Measurements from ENCODE around the gene PPP6R1.
"Not testable (repeated sequence)": the region's sequence is repeated elsewhere in the genome, so short reads cannot be mapped to it uniquely, and the experiment has no call there.

Gene PPP6R1

GRCh38 chr19:55228403-55229031 is 30.3 kb downstream of the PPP6R1 start, which contains the start of gene TMEM86B:
Gene TMEM86B, minus strand, starts transcription at chr19:55228763. Its CDS starts 22 bp downstream, at chr19:55228741.
- no peaks in the 10 kb centered on the region for H3K27me3 ChIP-seq (ENCODE audit: insufficient read depth, low read length)
- no peak within 1 kb of the TSS for H3K4me3 ChIP-seq (ENCODE audit: low read depth, low read length)
- H3K27ac ChIP-seq (ENCODE audit: low read depth, low read length), result no peak within 1 kb of the TSS
- no peaks in the 10 kb centered on the region for H3K79me2 ChIP-seq (ENCODE audit: control insufficient read depth, insufficient read depth, low read length, unreplicated experiment)
- no peaks in the 10 kb centered on the region for H3K36me3 ChIP-seq (ENCODE audit: insufficient read depth, low read length)
- H2AFZ ChIP-seq (ENCODE audit: low read length, unreplicated experiment), result no peak within 1 kb of the TSS
- H3K4me1 ChIP-seq (ENCODE audit: control insufficient read depth, insufficient read depth, low read length, unreplicated experiment), result no peaks in the 10 kb centered on the region

- Histone ChIP-seq H3K4me3 (ENCODE audit: low read depth, low read length) (no peak overlapping the region), H3K27ac (ENCODE audit: low read depth, low read length) (no peak overlapping the region), H3K36me3 (ENCODE audit: insufficient read depth, low read length) (no peaks in the 10 kb centered on the region), H3K79me2 (ENCODE audit: control insufficient read depth, insufficient read depth, low read length, unreplicated experiment) (no peaks in the 10 kb centered on the region), H3K27me3 (ENCODE audit: insufficient read depth, low read length) (no peaks in the 10 kb centered on the region), H2AFZ (ENCODE audit: low read length, unreplicated experiment) (no peak overlapping the region), H3K4me1 (ENCODE audit: control insufficient read depth, insufficient read depth, low read length, unreplicated experiment) (no peaks in the 10 kb centered on the region)
Observed at GRCh38 chr19:55228015-55228391, 30.8 kb downstream of the PPP6R1 start.

- no peak overlapping the region for H3K4me3 ChIP-seq (ENCODE audit: low read depth, low read length)
- no peaks in the 10 kb centered on the region for H3K4me1 ChIP-seq (ENCODE audit: control insufficient read depth, insufficient read depth, low read length, unreplicated experiment)
- H3K36me3 ChIP-seq (ENCODE audit: insufficient read depth, low read length), result no peaks in the 10 kb centered on the region
- no peak overlapping the region for H3K27ac ChIP-seq (ENCODE audit: low read depth, low read length)
- no peaks in the 10 kb centered on the region for H3K79me2 ChIP-seq (ENCODE audit: control insufficient read depth, insufficient read depth, low read length, unreplicated experiment)
- no peak overlapping the region for H2AFZ ChIP-seq (ENCODE audit: low read length, unreplicated experiment)
- H3K27me3 ChIP-seq (ENCODE audit: insufficient read depth, low read length), result no peaks in the 10 kb centered on the region
Observed at GRCh38 chr19:55227241-55228014, 31.4 kb downstream of the PPP6R1 start.

GRCh38 chr19:55226788-55227187 is 32.0 kb downstream of the PPP6R1 start:
- Histone ChIP-seq H3K79me2 (ENCODE audit: control insufficient read depth, insufficient read depth, low read length, unreplicated experiment) (no peaks in the 10 kb centered on the region), H3K36me3 (ENCODE audit: insufficient read depth, low read length) (no peaks in the 10 kb centered on the region), H3K4me3 (ENCODE audit: low read depth, low read length) (no peak overlapping the region), H3K4me1 (ENCODE audit: control insufficient read depth, insufficient read depth, low read length, unreplicated experiment) (no peaks in the 10 kb centered on the region), H3K27me3 (ENCODE audit: insufficient read depth, low read length) (no peaks in the 10 kb centered on the region), H3K27ac (ENCODE audit: low read depth, low read length) (no peak overlapping the region), H2AFZ (ENCODE audit: low read length, unreplicated experiment) (no peak overlapping the region)

GRCh38 chr19:55226273-55226672 is 32.5 kb downstream of the PPP6R1 start:
- Histone ChIP-seq H3K27ac (ENCODE audit: low read depth, low read length) (no peak overlapping the region), H3K36me3 (ENCODE audit: insufficient read depth, low read length) (no peaks in the 10 kb centered on the region)

GRCh38 chr19:55225415-55225958 is 33.3 kb downstream of the PPP6R1 start:
- H3K27ac ChIP-seq (ENCODE audit: low read depth, low read length), result no peak overlapping the region
- H3K4me3 ChIP-seq (ENCODE audit: low read depth, low read length), result no peak overlapping the region
- no peak overlapping the region for H2AFZ ChIP-seq (ENCODE audit: low read length, unreplicated experiment)
- H3K4me1 ChIP-seq (ENCODE audit: control insufficient read depth, insufficient read depth, low read length, unreplicated experiment), result no peaks in the 10 kb centered on the region
- no peaks in the 10 kb centered on the region for H3K79me2 ChIP-seq (ENCODE audit: control insufficient read depth, insufficient read depth, low read length, unreplicated experiment)
- no peaks in the 10 kb centered on the region for H3K27me3 ChIP-seq (ENCODE audit: insufficient read depth, low read length)
- no peaks in the 10 kb centered on the region for H3K36me3 ChIP-seq (ENCODE audit: insufficient read depth, low read length)

More at GRCh38 chr19:55226273-55226672, 32.5 kb downstream of the PPP6R1 start:
- no peak overlapping the region for H2AFZ ChIP-seq (ENCODE audit: low read length, unreplicated experiment)
- H3K4me3 ChIP-seq (ENCODE audit: low read depth, low read length), result no peak overlapping the region
- H3K79me2 ChIP-seq (ENCODE audit: control insufficient read depth, insufficient read depth, low read length, unreplicated experiment), result no peaks in the 10 kb centered on the region
- H3K27me3 ChIP-seq (ENCODE audit: insufficient read depth, low read length), result no peaks in the 10 kb centered on the region
- H3K4me1 ChIP-seq (ENCODE audit: control insufficient read depth, insufficient read depth, low read length, unreplicated experiment), result no peaks in the 10 kb centered on the region

GRCh38 chr19:55224679-55225414 is 34.0 kb downstream of the PPP6R1 start:
- not testable (repeated sequence) for H3K27me3 ChIP-seq (ENCODE audit: insufficient read depth, low read length); H2AFZ ChIP-seq (ENCODE audit: low read length, unreplicated experiment); H3K4me3 ChIP-seq (ENCODE audit: low read depth, low read length); H3K27ac ChIP-seq (ENCODE audit: low read depth, low read length); H3K4me1 ChIP-seq (ENCODE audit: control insufficient read depth, insufficient read depth, low read length, unreplicated experiment); H3K36me3 ChIP-seq (ENCODE audit: insufficient read depth, low read length); H3K79me2 ChIP-seq (ENCODE audit: control insufficient read depth, insufficient read depth, low read length, unreplicated experiment)

GRCh38 chr19:55224038-55224665 is 34.7 kb downstream of the PPP6R1 start:
- Histone ChIP-seq H3K27ac (ENCODE audit: low read depth, low read length) (no peak overlapping the region), H3K4me3 (ENCODE audit: low read depth, low read length) (no peak overlapping the region)

GRCh38 chr19:55223291-55224037 is 35.4 kb downstream of the PPP6R1 start:
- no peaks in the 10 kb centered on the region for H3K36me3 ChIP-seq (ENCODE audit: insufficient read depth, low read length)
- H3K27me3 ChIP-seq (ENCODE audit: insufficient read depth, low read length), result no peaks in the 10 kb centered on the region
- H2AFZ ChIP-seq (ENCODE audit: low read length, unreplicated experiment), result no peak overlapping the region
- H3K27ac ChIP-seq (ENCODE audit: low read depth, low read length), result no peak overlapping the region
- no peaks in the 10 kb centered on the region for H3K79me2 ChIP-seq (ENCODE audit: control insufficient read depth, insufficient read depth, low read length, unreplicated experiment)
- no peaks in the 10 kb centered on the region for H3K4me1 ChIP-seq (ENCODE audit: control insufficient read depth, insufficient read depth, low read length, unreplicated experiment)
- H3K4me3 ChIP-seq (ENCODE audit: low read depth, low read length), result no peak overlapping the region

More at GRCh38 chr19:55224038-55224665, 34.7 kb downstream of the PPP6R1 start:
- H3K4me1 ChIP-seq (ENCODE audit: control insufficient read depth, insufficient read depth, low read length, unreplicated experiment), result no peaks in the 10 kb centered on the region
- H2AFZ ChIP-seq (ENCODE audit: low read length, unreplicated experiment), result no peak overlapping the region
- H3K79me2 ChIP-seq (ENCODE audit: control insufficient read depth, insufficient read depth, low read length, unreplicated experiment), result no peaks in the 10 kb centered on the region
- H3K27me3 ChIP-seq (ENCODE audit: insufficient read depth, low read length), result no peaks in the 10 kb centered on the region
- H3K36me3 ChIP-seq (ENCODE audit: insufficient read depth, low read length), result no peaks in the 10 kb centered on the region

GRCh38 chr19:55220525-55220924 is 38.3 kb downstream of the PPP6R1 start:
- H3K36me3 ChIP-seq (ENCODE audit: insufficient read depth, low read length), result no peaks in the 10 kb centered on the region
- no peak overlapping the region for H3K4me3 ChIP-seq (ENCODE audit: low read depth, low read length)
- H2AFZ ChIP-seq (ENCODE audit: low read length, unreplicated experiment), result no peak overlapping the region
- H3K79me2 ChIP-seq (ENCODE audit: control insufficient read depth, insufficient read depth, low read length, unreplicated experiment), result no peaks in the 10 kb centered on the region
- H3K27me3 ChIP-seq (ENCODE audit: insufficient read depth, low read length), result no peaks in the 10 kb centered on the region
- no peaks in the 10 kb centered on the region for H3K4me1 ChIP-seq (ENCODE audit: control insufficient read depth, insufficient read depth, low read length, unreplicated experiment)
- no peak overlapping the region for H3K27ac ChIP-seq (ENCODE audit: low read depth, low read length)

Data from ACC112 (cell line).